Glutamatergic neuron (in vitro differentiated cells): ENCODE data around the gene ARID5A. TPM values are rescaled to one million over a fixed set of nuclear protein-coding genes. Genes with fewer than 3 reads are reported as not detected.
A peak's percentile ranks its signal among the peaks of the same experiment; 100 is the strongest.

Source experiments
- DNase-seq: peaks from one replicate; pipeline ENCODE4 v3.0.0; 2022
- H3K27ac Mint-ChIP-seq: one replicate; pipeline ENCODE4 v1.8.0; 2020; ENCODE audit warnings: mild to moderate bottlenecking, mixed read lengths, inconsistent platforms; ENCODE audit not compliant: unreplicated experiment
- H3K27me3 Mint-ChIP-seq: one replicate; pipeline ENCODE4 v1.8.0; 2020; ENCODE audit warnings: mild to moderate bottlenecking, moderate library complexity, mixed read lengths, inconsistent platforms; ENCODE audit not compliant: unreplicated experiment
- H3K36me3 Mint-ChIP-seq: one replicate; pipeline ENCODE4 v1.8.0; 2020; ENCODE audit warnings: mild to moderate bottlenecking, mixed read lengths, inconsistent platforms; ENCODE audit not compliant: unreplicated experiment
- H3K4me1 Mint-ChIP-seq: one replicate; pipeline ENCODE4 v1.8.0; 2020; ENCODE audit warnings: mild to moderate bottlenecking, low read depth, mixed read lengths, inconsistent platforms; ENCODE audit not compliant: unreplicated experiment
- H3K4me3 Mint-ChIP-seq: one replicate; pipeline ENCODE4 v1.8.0; 2020; ENCODE audit warnings: mild to moderate bottlenecking, mixed read lengths, inconsistent platforms; ENCODE audit not compliant: unreplicated experiment
- H3K9me3 Mint-ChIP-seq: one replicate; pipeline ENCODE4 v1.8.0; 2020; ENCODE audit warnings: mild to moderate bottlenecking, moderate library complexity, mixed read lengths, inconsistent platforms; ENCODE audit not compliant: unreplicated experiment
- CTCF ChIP-seq: fragments of 200-600 bp; sonication (generic); IDR thresholded peaks from one replicate; pipeline ENCODE4 v1.5.0; 2021; ENCODE audit not compliant: partially characterized antibody, unreplicated experiment
- total RNA-seq: library from RNA; stranded (reverse); fragmentation: NEBNext Ultra II Directional; extraction: Animal tissue kit (Norgen Biotek cat#: 25700); gene quantifications from one replicate; pipeline ENCODE4 v1.2.1, GENCODE V29; 2021; ENCODE audit not compliant: unreplicated experiment

The ARID5A gene
- total RNA-seq, 1 donor from 2014 or later = 3.5 TPM

GRCh38 chr2:96530144-96530430, 6.5 kb upstream of the ARID5A start:
- Mint-ChIP-seq H3K36me3 (peaks cover 5% of the 10 kb centered on the region), H3K9me3 (no peaks in the 10 kb centered on the region), H3K4me3 (no peak overlapping the region), H3K4me1 (peaks cover 14% of the 10 kb centered on the region), H3K27ac (no peak overlapping the region), H3K27me3 (peaks cover 2% of the 10 kb centered on the region)
- DNase-seq = no peak
- no peak for TF ChIP-seq CTCF

- no peak for DNase-seq
- peaks cover 5% of the 10 kb centered on the region for H3K36me3 Mint-ChIP-seq
- H3K4me1 Mint-ChIP-seq = peaks cover 14% of the 10 kb centered on the region
Measured at GRCh38 chr2:96530474-96531357, 5.8 kb upstream of the ARID5A start.

GRCh38 chr2:96531366-96531765, 5.2 kb upstream of the ARID5A start:
- no peak overlapping the region for H3K27ac Mint-ChIP-seq
- peaks cover 5% of the 10 kb centered on the region for H3K36me3 Mint-ChIP-seq
- no peak for DNase-seq
- H3K4me3 Mint-ChIP-seq = peak overlapping the region; percentile 25
- peaks cover 14% of the 10 kb centered on the region for H3K4me1 Mint-ChIP-seq
- TF ChIP-seq CTCF = no peak
- peaks cover 2% of the 10 kb centered on the region for H3K27me3 Mint-ChIP-seq
- no peaks in the 10 kb centered on the region for H3K9me3 Mint-ChIP-seq

More at GRCh38 chr2:96530474-96531357, 5.8 kb upstream of the ARID5A start:
- peaks cover 2% of the 10 kb centered on the region for H3K27me3 Mint-ChIP-seq
- no peak overlapping the region for H3K4me3 Mint-ChIP-seq
- H3K9me3 Mint-ChIP-seq = no peaks in the 10 kb centered on the region
- no peak for TF ChIP-seq CTCF
- no peak overlapping the region for H3K27ac Mint-ChIP-seq

GRCh38 chr2:96531872-96532505, 4.6 kb upstream of the ARID5A start:
- H3K9me3 Mint-ChIP-seq = no peaks in the 10 kb centered on the region
- peak; percentile 64 for DNase-seq

More at GRCh38 chr2:96531872-96532505, 4.6 kb upstream of the ARID5A start:
- TF ChIP-seq CTCF = no peak
- Mint-ChIP-seq H3K27me3 (peaks cover 2% of the 10 kb centered on the region), H3K27ac (peak overlapping the region; percentile 43), H3K4me1 (peaks cover 12% of the 10 kb centered on the region), H3K4me3 (peak overlapping the region; percentile 75), H3K36me3 (peaks cover 1% of the 10 kb centered on the region)
